GM13976 (cell line): ENCODE measurements around the gene TNS3.

Experiments used
- DNase-seq: peaks from one replicate; pipeline ENCODE4 v3.0.0; 2012; ENCODE audit warnings: low spot score
- in situ Hi-C: fragments of 300-500 bp; cut with MboI; formaldehyde crosslinking; loops from one replicate; pipeline ENCODE4 v1.12.0; 2022; ENCODE audit warnings: low sequenced_read_pairs, mixed read lengths, inconsistent platforms; ENCODE audit not compliant: unreplicated experiment
- TF ChIP-seq, protein P1 (sequence below): IDR thresholded peaks from 2 replicates; pipeline ENCODE4 v1.5.1; 2012; ENCODE audit warnings: borderline replicate concordance, mild to moderate bottlenecking; ENCODE audit not compliant: insufficient read depth; ENCODE audit errors: extremely low read depth, missing control alignments, control extremely low read depth

The TNS3 gene

DNA sequence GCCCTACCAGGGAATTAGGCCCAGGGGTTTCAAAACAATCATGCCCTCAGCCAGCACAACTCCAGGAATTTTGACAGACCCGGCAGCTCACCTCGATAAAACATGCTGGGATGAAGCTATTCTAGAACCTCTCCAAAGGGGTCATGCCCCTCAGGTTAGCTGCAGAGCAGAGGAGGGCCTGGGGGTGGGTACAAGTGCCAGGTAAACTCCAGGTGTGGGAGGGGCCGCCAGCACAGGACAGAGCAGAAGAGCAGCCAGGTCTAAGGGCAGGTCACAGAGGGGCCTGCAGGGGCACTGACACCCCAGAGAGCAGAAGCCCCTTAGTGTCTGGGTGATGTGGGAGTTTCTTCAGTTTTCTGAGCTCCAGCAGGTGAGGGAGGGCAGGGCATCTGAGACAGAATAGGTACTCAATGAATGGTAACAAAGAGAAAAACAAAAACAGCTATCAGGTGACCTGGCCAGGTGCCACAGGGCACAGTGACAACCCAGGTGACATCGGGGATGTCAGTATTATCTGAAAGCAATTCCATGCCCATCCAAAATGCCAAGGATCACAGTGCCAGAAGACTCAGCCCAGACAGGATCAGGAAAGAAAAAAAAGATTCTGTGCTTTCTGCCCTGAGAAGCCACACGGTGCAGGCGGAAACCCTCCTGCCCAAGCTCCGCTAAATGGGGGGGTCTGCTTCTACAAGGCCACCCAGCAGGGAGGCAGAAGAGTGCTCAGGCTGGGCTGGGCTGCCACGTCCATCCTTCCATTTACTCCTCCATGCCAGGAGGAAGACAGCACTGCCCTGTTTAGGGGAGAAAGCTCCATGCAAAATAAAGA is 104.5 kb downstream of the TNS3 start:
- TF ChIP-seq, protein P1, sequence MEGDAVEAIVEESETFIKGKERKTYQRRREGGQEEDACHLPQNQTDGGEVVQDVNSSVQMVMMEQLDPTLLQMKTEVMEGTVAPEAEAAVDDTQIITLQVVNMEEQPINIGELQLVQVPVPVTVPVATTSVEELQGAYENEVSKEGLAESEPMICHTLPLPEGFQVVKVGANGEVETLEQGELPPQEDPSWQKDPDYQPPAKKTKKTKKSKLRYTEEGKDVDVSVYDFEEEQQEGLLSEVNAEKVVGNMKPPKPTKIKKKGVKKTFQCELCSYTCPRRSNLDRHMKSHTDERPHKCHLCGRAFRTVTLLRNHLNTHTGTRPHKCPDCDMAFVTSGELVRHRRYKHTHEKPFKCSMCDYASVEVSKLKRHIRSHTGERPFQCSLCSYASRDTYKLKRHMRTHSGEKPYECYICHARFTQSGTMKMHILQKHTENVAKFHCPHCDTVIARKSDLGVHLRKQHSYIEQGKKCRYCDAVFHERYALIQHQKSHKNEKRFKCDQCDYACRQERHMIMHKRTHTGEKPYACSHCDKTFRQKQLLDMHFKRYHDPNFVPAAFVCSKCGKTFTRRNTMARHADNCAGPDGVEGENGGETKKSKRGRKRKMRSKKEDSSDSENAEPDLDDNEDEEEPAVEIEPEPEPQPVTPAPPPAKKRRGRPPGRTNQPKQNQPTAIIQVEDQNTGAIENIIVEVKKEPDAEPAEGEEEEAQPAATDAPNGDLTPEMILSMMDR, result no peak
- in situ Hi-C loops, result no loop called here
- DNase-seq, result no peak

DNA sequence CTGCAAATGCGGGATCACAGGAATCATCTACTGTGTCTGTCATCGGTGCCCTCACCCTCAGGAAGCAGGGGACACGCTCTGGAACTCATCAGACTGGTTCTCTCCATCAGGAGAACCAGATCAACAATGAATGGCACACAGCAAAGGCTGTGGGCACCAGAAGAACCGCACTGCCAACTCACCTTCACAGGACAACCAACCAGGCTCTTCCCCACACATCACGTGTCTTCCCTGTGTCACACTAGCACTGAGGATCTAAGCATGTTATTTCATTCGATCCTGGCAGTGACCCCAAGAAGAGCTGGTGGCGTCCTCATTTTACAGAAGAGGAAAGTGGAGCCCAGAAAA is 106.1 kb downstream of the TNS3 start:
- TF ChIP-seq, protein P1, result no peak
- in situ Hi-C loops, result no loop called here
- DNase-seq, result no peak

DNA sequence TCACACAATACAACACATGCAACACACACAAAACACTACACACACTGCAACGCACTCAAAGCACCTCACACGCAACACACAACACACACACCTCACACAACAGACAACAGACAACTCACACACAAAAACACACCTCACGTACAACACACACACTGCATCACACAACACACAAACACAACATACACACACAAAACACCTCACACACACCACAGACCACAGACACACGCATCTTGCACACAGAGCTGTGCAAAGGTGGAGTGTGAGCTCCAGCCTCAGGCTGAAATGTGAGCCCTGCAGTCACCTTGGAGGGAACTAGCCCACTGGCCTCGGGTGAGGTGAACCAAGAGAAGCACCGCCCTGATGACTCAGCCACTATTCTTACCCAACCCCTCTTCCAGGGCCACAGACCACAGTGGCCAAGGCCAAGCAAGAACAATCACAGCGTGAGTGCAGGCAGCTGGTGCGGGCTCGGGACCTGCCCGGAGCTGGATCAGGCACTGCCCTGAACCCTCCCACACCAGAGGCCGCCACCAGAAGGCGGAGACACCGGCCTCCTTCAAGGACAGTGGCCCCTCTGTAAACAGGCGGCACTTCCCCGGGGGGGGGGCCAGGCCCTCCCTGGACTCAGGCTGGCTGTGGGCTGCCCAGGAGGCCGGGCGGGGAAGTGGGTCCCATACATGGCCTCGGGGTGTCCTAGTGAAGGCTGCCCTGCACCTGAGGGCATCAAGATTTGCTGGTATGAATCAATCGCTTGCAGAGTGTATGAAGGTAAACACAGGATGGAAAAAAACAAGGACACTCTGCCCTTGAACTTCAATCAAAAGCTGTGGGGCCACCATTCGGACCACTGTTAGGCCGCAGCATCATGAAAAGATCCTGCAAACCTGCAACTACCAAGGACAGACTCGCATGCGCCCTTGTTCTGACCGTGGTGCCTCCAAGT is 106.7 kb downstream of the TNS3 start:
- TF ChIP-seq, protein P1, result no peak
- DNase-seq, result peak; percentile 87
- in situ Hi-C loops, result no loop called here

DNA sequence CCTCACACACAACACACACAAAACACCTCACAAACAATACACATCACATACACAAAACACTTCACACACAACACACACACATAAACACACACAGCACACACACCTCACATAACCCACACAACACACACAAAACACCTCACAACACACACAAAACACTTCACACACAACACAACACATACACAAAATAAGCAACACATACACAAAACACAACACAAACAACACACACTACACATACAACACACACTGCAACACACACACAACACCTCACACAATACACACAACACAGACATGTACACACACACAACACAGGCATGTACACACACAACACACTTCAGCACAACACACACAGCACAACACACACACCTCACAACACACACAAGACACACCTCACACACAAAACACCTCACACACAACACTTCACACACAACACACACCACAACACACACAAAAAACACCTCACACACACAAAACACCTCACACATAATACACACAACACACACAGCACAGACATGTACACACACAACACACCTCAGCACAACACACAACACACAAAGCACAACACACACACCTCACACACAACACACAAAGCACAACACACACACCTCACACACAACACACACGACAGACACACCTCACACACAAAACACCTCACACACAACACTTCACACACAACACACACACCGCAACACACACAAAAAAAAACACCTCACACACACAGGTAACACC is 107.5 kb downstream of the TNS3 start:
- no peak for DNase-seq
- TF ChIP-seq, protein P1, result no peak
- in situ Hi-C loops, result no loop called here

DNA sequence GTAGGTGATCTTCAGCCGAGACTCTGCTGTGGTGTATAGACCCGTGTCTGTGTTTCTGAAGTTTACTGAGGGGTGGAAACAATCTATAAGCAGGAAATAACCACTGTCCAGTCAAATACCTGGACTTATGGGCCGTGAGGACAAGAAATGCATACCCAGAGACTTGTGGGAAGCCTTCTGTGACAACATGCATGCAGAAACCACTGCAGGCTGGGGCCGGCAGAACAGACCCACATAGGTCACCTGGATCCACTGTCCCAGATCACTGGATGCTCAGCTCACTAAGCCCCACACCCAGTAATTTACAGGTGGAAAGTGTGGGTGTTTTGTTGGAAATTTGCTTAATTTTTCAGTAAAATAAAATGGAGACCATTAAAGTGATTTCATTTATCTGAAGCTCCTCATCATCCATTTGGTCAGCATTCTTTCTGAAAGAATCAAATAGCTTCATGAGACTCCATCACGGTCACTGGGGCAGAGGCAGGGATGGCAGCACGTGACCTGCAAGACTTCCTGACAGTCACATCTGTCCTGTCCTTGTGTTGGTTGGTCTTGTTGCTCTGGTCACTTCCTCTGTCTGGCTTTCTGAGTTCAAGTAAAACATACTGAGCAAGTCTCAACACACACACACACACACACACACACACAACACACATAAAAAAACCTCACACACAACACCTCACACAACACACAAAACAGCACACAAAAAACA is 108.3 kb downstream of the TNS3 start:
- in situ Hi-C loops, result no loop called here
- TF ChIP-seq, protein P1, result no peak
- peak; percentile 57 for DNase-seq
